Activated T-cell treated with anti-CD3 and anti-CD28 coated beads for 4 hours (primary cell): Measurements from ENCODE around the gene FH.

Source experiments
- DNase-seq: peaks from one replicate; pipeline ENCODE4 v3.0.0-alpha.2; 2020

The FH gene

DNA sequence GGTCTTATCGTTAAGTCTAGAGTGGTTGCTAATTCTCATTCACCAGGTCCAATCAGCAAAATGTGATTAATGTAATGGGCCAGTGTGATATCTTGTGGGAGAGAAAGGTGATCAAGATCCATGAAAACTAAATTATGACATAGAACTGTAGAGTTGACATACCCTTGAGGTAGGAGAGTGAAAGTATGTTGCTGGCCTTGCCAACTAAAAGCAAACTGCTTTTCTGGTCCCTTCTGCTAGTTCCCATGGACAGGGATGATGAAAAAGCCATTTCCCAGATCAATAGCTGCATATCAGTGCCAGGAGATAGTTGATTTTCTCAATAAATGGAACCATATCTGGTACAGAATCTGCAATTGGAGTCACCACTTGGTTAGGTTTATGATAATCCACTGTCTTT lies 65.8 kb downstream of the FH start:
- no peak for DNase-seq

DNA sequence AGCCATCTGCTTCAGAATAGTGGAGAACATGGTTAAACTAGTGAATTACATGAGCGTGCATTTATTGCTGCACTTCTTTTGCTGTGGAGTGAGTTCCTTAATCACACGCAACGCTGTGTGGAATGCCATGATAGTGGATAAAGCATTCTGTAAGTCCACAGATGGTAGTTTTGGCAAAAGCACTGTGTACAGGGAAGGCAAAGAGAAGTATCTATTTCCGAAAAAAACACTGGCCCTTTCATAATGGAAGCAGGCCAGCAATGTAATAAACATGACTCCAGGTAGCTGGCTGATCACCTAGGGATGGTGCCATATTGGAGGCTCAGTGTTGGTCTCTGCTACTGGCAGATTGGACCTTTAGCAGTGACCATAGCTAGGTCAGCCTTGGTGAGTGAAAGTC lies 67.6 kb downstream of the FH start:
- DNase-seq = no peak
